ENCODE measurements around the gene LRRC46.

LRRC46 gene

DNA sequence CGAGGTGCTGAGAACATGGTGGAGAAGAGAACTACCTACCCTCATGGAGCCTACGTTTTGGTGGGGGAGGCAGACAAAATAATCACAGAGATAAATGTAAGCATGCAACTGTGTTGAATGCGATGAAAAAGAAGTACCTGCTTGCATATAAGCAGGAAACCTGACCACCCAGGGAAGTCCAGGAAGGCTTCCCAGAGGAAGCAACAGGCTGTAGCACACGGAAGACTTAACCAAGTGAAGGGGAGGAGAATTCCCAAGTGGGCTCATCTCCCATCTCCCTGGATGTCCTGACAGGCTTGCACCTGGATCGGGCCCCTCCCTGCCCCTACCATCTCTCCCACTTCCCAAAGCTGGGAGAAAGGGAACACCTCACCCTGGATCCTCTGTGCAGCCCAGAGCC lies 7.6 kb downstream of the LRRC46 start:
- no peak for DNase-seq (ENCODE audit: extremely low spot score)
- no peak for TF ChIP-seq FOXK2 (IDR thresholded peaks at IDR 0.05)
- TF ChIP-seq SUZ12 (IDR thresholded peaks at IDR 0.05) = no peak
- TF ChIP-seq TARDBP (IDR thresholded peaks at IDR 0.05) = no peak
- no peak for TF ChIP-seq ZNF384 (IDR thresholded peaks at IDR 0.05)
- TF ChIP-seq L3MBTL2 (conservative IDR thresholded peaks at IDR 0.05) = no peak
- TF ChIP-seq ELF4 (IDR thresholded peaks at IDR 0.05) = no peak
- TF ChIP-seq CTBP1 (IDR thresholded peaks at IDR 0.05; ENCODE audit: borderline replicate concordance) = no peak
- TF ChIP-seq HDGF (IDR thresholded peaks at IDR 0.05; ENCODE audit: borderline replicate concordance) = no peak
- no peak for TF ChIP-seq FOXA1 (IDR thresholded peaks at IDR 0.05)
- TF ChIP-seq NFRKB (IDR thresholded peaks at IDR 0.05) = no peak
- TF ChIP-seq BHLHE40 (IDR thresholded peaks at IDR 0.05; ENCODE audit: borderline replicate concordance) = no peak
- no peak for TF ChIP-seq FOXM1 (IDR thresholded peaks at IDR 0.05; ENCODE audit: borderline replicate concordance)
- no peak for TF ChIP-seq SP1 (IDR thresholded peaks at IDR 0.05)
- TF ChIP-seq ARNT (IDR thresholded peaks at IDR 0.05) = no peak
- no peak for TF ChIP-seq LEF1 (IDR thresholded peaks at IDR 0.05; ENCODE audit: borderline replicate concordance)
- TF ChIP-seq, protein P1, sequence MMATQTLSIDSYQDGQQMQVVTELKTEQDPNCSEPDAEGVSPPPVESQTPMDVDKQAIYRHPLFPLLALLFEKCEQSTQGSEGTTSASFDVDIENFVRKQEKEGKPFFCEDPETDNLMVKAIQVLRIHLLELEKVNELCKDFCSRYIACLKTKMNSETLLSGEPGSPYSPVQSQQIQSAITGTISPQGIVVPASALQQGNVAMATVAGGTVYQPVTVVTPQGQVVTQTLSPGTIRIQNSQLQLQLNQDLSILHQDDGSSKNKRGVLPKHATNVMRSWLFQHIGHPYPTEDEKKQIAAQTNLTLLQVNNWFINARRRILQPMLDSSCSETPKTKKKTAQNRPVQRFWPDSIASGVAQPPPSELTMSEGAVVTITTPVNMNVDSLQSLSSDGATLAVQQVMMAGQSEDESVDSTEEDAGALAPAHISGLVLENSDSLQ (IDR thresholded peaks at IDR 0.05) = no peak
- CTCF ChIA-PET = interaction anchor here (11.6 kb wide), 1 partner anchor 48 kb away, joined by 355 read pairs; the partner anchor contains the start of gene SP2
- POLR2A ChIA-PET = interaction anchor here (0.6 to 6.4 kb wide), 5 partner anchors 8 to 102 kb away, joined by 3 to 79 read pairs (median 5); partner anchors contain the start of genes LRRC46, MRPL10, PNPO and SP2

DNA sequence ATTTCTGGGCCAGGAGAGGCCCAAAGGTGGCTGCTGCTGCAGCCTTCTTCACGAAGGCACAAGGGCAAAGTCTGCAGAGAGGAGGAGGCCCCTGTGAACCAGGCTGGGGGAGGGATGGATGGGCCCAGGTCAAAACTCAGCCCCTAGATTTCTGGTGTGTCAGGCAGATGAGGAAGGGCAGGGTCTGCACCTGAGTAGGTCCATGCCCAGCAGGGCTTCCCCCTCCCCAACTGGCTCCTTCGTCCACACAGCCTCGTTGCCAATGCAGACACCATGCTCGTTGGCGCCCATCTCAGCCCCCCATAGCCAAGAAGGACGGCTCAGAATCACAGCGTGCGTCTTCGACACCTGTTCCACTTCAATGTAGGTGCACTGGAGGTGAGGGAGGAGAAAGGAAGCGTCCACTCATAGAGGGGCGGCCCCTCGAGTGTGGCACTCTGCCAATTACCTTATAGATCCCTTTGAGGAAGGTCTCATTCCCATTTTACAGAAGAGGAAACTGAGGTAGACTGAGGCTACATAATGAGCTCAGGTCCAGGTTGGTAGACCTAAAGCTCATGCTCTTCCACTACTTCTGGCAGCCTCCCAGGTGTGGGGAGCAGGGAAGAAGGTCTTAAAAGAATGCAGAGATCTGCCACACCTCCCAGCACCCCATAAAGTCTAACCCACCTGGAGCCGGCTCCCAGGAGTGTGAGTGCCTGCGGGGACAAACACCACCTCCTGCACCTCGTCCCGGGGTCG lies 8.7 kb downstream of the LRRC46 start:
- ChIA-PET CTCF (interaction anchor here (0.6 to 11.6 kb wide), 5 partner anchors 9 to 106 kb away, joined by 3 to 355 read pairs (median 5); partner anchors contain the start of genes LRRC46, MRPL10 and SP2), POLR2A (interaction anchor here (0.6 to 6.4 kb wide), 10 partner anchors 9 to 262 kb away, joined by 3 to 79 read pairs (median 5); partner anchors contain the start of genes LRRC46, MRPL10, OSBPL7 and PNPO)
- no peak for TF ChIP-seq CTBP1 (IDR thresholded peaks at IDR 0.05; ENCODE audit: borderline replicate concordance)
- no peak for TF ChIP-seq L3MBTL2 (conservative IDR thresholded peaks at IDR 0.05)
- no peak for TF ChIP-seq SUZ12 (IDR thresholded peaks at IDR 0.05)
- TF ChIP-seq, protein P1 (IDR thresholded peaks at IDR 0.05) = no peak
- no peak for TF ChIP-seq FOXA1 (IDR thresholded peaks at IDR 0.05)
- no peak for TF ChIP-seq HDGF (IDR thresholded peaks at IDR 0.05; ENCODE audit: borderline replicate concordance)
- TF ChIP-seq FOXM1 (IDR thresholded peaks at IDR 0.05; ENCODE audit: borderline replicate concordance) = no peak
- no peak for TF ChIP-seq FOXK2 (IDR thresholded peaks at IDR 0.05)
- TF ChIP-seq ARNT (IDR thresholded peaks at IDR 0.05) = no peak
- TF ChIP-seq LEF1 (IDR thresholded peaks at IDR 0.05; ENCODE audit: borderline replicate concordance) = no peak
- DNase-seq (ENCODE audit: extremely low spot score) = no peak

- DNase-seq (ENCODE audit: extremely low spot score) = peak; percentile 90
- ChIA-PET CTCF (interaction anchor here (0.6 to 11.6 kb wide), 14 partner anchors 9 to 940 kb away, joined by 3 to 355 read pairs (median 3); partner anchors contain the start of genes LRRC46, MRPL10, OSBPL7 and SP2), POLR2A (interaction anchor here (0.6 to 6.4 kb wide), 15 partner anchors 10 to 262 kb away, joined by 3 to 79 read pairs (median 4); partner anchors contain the start of genes LRRC46, MRPL10, OSBPL7 and PNPO)
- TF ChIP-seq TARDBP (IDR thresholded peaks at IDR 0.05) = peak; percentile 36; the same call in 1 of the 2 replicates
- TF ChIP-seq HDGF (IDR thresholded peaks at IDR 0.05; ENCODE audit: borderline replicate concordance) = no peak
- TF ChIP-seq ARNT (IDR thresholded peaks at IDR 0.05) = no peak
- TF ChIP-seq L3MBTL2 (conservative IDR thresholded peaks at IDR 0.05) = peak; percentile 42
- no peak for TF ChIP-seq SP1 (IDR thresholded peaks at IDR 0.05)
- TF ChIP-seq, protein P1 (IDR thresholded peaks at IDR 0.05) = no peak
Measured at GRCh38 chr17:47840742-47841487, 9.4 kb downstream of the LRRC46 start, which contains the start of gene SCRN2. Gene SCRN2 (minus strand): TSS chr17:47841273. CDS start chr17:47840843, 430 bp downstream.

DNA sequence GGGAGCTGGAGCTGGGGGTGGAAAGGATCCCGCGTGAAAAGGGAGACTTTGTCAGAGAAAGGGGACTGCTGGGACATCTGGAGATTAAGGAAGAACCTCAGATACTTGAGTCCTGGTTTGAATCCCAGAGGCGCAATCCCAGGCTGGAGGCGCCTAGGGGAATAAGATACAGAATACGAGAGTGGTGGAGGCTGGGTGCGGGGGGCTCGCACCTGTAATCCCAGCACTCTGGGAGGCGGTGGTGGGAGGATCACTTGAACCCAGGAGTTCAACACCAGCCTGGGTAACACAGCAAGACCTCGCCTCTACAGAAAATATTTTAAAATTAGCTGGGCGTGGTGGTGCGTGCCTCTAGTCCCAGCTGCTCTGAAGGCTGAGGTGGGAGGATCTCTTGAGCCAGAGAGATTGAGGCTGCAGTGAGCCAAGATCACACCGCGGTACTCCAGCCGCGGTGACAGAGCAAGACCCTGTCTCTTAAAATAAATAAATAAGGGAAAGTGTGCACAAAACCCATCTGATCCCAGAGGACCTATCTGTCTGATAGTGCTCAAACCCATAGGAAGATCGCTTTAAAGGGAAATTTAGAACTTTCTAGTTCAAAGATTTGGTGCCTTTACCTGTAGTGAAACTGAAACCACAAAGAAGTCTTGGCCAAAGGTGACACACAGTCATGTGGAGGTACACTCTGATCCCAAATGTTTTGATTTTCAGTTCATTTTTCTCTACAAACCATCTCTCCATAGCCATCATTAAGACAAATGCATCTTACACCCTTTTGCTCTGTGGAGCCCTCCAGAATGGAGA lies 10.2 kb downstream of the LRRC46 start:
- TF ChIP-seq ARNT (IDR thresholded peaks at IDR 0.05) (no peak), FOXA1 (IDR thresholded peaks at IDR 0.05) (no peak), FOXK2 (IDR thresholded peaks at IDR 0.05) (no peak), SP1 (IDR thresholded peaks at IDR 0.05) (no peak), BHLHE40 (IDR thresholded peaks at IDR 0.05; ENCODE audit: borderline replicate concordance) (no peak), HDGF (IDR thresholded peaks at IDR 0.05; ENCODE audit: borderline replicate concordance) (no peak), L3MBTL2 (conservative IDR thresholded peaks at IDR 0.05) (no peak), FOXM1 (IDR thresholded peaks at IDR 0.05; ENCODE audit: borderline replicate concordance) (no peak), TARDBP (IDR thresholded peaks at IDR 0.05) (no peak), ELF4 (IDR thresholded peaks at IDR 0.05) (no peak), NFRKB (IDR thresholded peaks at IDR 0.05) (no peak), LEF1 (IDR thresholded peaks at IDR 0.05; ENCODE audit: borderline replicate concordance) (no peak), SUZ12 (IDR thresholded peaks at IDR 0.05) (no peak), CTBP1 (IDR thresholded peaks at IDR 0.05; ENCODE audit: borderline replicate concordance) (no peak), ZNF384 (IDR thresholded peaks at IDR 0.05) (no peak)
- TF ChIP-seq, protein P1 (IDR thresholded peaks at IDR 0.05) = no peak
- ChIA-PET POLR2A (interaction anchor here (0.8 to 6.4 kb wide), 14 partner anchors 9 to 170 kb away, joined by 3 to 79 read pairs (median 4); partner anchors contain the start of genes LRRC46, MRPL10, OSBPL7 and PNPO), CTCF (interaction anchor here (0.6 to 11.6 kb wide), 14 partner anchors 10 to 939 kb away, joined by 3 to 355 read pairs (median 3); partner anchors contain the start of genes CDK5RAP3, LRRC46, MRPL10 and OSBPL7)
- no peak for DNase-seq (ENCODE audit: extremely low spot score)

All from HEK293T (cell line).